Lung (tissue), 12 donors: ENCODE results near the gene KCTD17. TPM values are rescaled to one million over a fixed set of nuclear protein-coding genes. Genes with fewer than 3 reads are reported as not detected.
A peak's percentile ranks its signal among the peaks of the same experiment; 100 is the strongest.

Experiments used
- ATAC-seq: fragments of 200-7000 bp; cut with Tn5 transposase; one replicate; pipeline ENCODE4 v1.9.1; 2020; ENCODE audit warnings: moderate number of reproducible peaks; ENCODE audit not compliant: insufficient read depth, low FRiP score
- DNase-seq, 3 donors: peaks; one replicate each; pipeline ENCODE4 v3.0.0-alpha.2; 2013 to 2017
- H3K27ac ChIP-seq, 2 donors: one replicate each; pipeline ENCODE4 v1.5.1; 2013; ENCODE audit warnings: mild to moderate bottlenecking in 2 of 2, moderate library complexity in 2 of 2, control low read depth in 1 of 2, inconsistent platforms in 1 of 2, low read depth in 1 of 2, low read length in 1 of 2
- H3K27me3 ChIP-seq, 3 donors: one replicate each; pipeline ENCODE4 v1.5.1; 2013; ENCODE audit warnings: low read length in 2 of 3; ENCODE audit not compliant: control insufficient read depth in 3 of 3, insufficient read depth in 3 of 3
- H3K36me3 ChIP-seq, 4 donors: one replicate each; pipeline ENCODE4 v1.5.1; 2013; ENCODE audit warnings: low read length in 4 of 4, mild to moderate bottlenecking in 1 of 4, moderate library complexity in 1 of 4; ENCODE audit not compliant: control insufficient read depth in 4 of 4, insufficient read depth in 4 of 4
- H3K4me1 ChIP-seq, 5 donors: one replicate each; pipeline ENCODE4 v1.5.1; 2013; ENCODE audit warnings: low read length in 5 of 5, mild to moderate bottlenecking in 2 of 5, moderate library complexity in 1 of 5; ENCODE audit not compliant: control insufficient read depth in 5 of 5, insufficient read depth in 5 of 5
- H3K4me3 ChIP-seq: one replicate; pipeline ENCODE4 v1.5.1; 2013; ENCODE audit warnings: mild to moderate bottlenecking, control low read depth, moderate library complexity
- H3K9ac ChIP-seq, 2 donors: one replicate each; pipeline ENCODE4 v1.5.1; 2013; ENCODE audit warnings: low read length in 2 of 2, control low read depth in 1 of 2; ENCODE audit not compliant: insufficient read depth in 1 of 2
- H3K9me3 ChIP-seq, 4 donors: one replicate each; pipeline ENCODE4 v1.5.1; 2013; ENCODE audit warnings: low read length in 3 of 4, mild to moderate bottlenecking in 1 of 4, moderate library complexity in 1 of 4; ENCODE audit not compliant: control insufficient read depth in 4 of 4, insufficient read depth in 3 of 4
- CTCF ChIP-seq: IDR thresholded peaks from 2 replicates; pipeline ENCODE4 v1.5.1; 2012; ENCODE audit warnings: mild to moderate bottlenecking; ENCODE audit errors: control extremely low read depth, extremely low read depth
- WGBS, 2 donors: extraction: QIAGEN DNeasy Blood & Tissue Kit; methylation state at CpG; one replicate each; pipeline ENCODE4 v1.1.7; 2013; 5-methylcytosine and 5-hydroxymethylcytosine counted together
- polyA plus RNA-seq, 2 donors: library from polyadenylated mRNA; stranded (reverse); fragments of 200-250 nt; gene quantifications; one replicate each; pipeline ENCODE4 v1.2.1, GENCODE V29; 2013
- total RNA-seq, 2 donors: library from RNA; depleted of rRNA in 1 of 2; stranded (reverse); fragments of >200 nt in 1 of 2; gene quantifications; one replicate each; pipeline ENCODE4 v1.2.1, GENCODE V29; 2014 to 2021
- donor health status: control.
- donor health status: control.
- donor health status: Bipolar disorder and iron deficiency.
- donor health status: healthy.
- donor health status: DM: yes; HTN: yes; CAD: no.

Gene KCTD17
- total and polyA plus RNA-seq, 4 donors = 9.7 to 26.0 (median 18.3) TPM

DNA sequence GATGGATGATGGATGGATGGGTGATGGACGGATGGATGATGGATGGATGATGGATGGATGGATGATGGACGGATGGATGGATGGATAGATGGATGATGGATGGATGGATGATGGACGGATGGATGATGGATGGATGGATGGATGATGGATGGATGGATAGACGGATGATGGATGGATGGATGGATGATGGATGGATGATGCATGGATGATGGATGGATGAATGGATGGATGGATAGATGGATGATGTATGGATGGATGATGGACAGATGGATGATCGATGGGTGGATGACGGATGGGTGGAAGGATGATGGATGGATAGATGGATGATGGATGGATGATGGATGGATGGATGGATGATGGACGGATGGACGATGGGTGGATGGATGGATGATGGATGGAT is 21.1 kb downstream of the KCTD17 start:
- H3K9ac ChIP-seq = no peak overlapping the region
- peaks cover 0 to 40% (median 8%) of the 10 kb centered on the region in 3 donors for H3K27me3 ChIP-seq
- H3K4me1 ChIP-seq = no peaks in the 10 kb centered on the region
- no peaks in the 10 kb centered on the region for H3K36me3 ChIP-seq
- no peak overlapping the region for H3K27ac ChIP-seq
- no peak for ATAC-seq
- H3K9me3 ChIP-seq = peaks cover 0 to 5% (median 0%) of the 10 kb centered on the region in 4 donors
- 94% methylated on average over 8 of the region's 8 CpGs for WGBS, 2 donors
- H3K4me3 ChIP-seq = no peak overlapping the region
- TF ChIP-seq CTCF = no peak
- peak in 2 of 3 donors; percentile 35 to 63 for DNase-seq

- no peak overlapping the region for H3K27ac ChIP-seq
- H3K36me3 ChIP-seq = no peaks in the 10 kb centered on the region
- no peak overlapping the region for H3K9ac ChIP-seq
- H3K27me3 ChIP-seq = peaks cover 0 to 25% (median 0%) of the 10 kb centered on the region in 3 donors
- H3K9me3 ChIP-seq = peaks cover 0 to 6% (median 0%) of the 10 kb centered on the region in 4 donors
- whole genome bisulfite sequencing, 2 donors = 77 to 82% methylated on average over 16 of the region's 16 CpGs
- ATAC-seq (no peak), DNase-seq (no peak)
- no peak for TF ChIP-seq CTCF
- no peaks in the 10 kb centered on the region for H3K4me1 ChIP-seq
- H3K4me3 ChIP-seq = no peak overlapping the region
Observed at GRCh38 chr22:37074537-37074936, 23.0 kb downstream of the KCTD17 start.

DNA sequence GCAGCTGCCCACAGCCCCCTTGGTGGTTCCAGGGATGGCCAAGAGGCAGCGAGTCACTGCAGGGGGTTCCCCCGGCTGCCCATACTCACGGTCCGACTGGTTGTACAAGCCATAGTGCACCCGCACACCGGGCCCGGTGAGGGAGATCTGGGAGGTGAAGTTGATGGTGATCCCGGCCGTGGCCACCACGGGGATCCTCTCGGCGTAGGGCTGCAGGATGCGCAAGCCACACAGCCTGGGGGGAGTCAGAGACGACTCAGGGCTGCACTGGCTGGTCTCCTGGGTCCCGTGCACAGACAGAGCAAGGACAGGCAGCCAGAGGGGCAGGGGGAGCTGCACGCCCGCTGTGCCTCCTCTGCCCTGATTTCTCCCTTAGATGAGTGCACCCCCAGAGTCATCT is 23.5 kb downstream of the KCTD17 start:
- WGBS, 2 donors = 57 to 74% methylated on average over 17 of the region's 17 CpGs
- DNase-seq = no peak

More for the DNA sequence above, 23.5 kb downstream of the KCTD17 start:
- H3K9ac ChIP-seq = no peak overlapping the region
- no peaks in the 10 kb centered on the region for H3K36me3 ChIP-seq
- no peak for ATAC-seq
- peaks cover 0 to 20% (median 0%) of the 10 kb centered on the region in 3 donors for H3K27me3 ChIP-seq
- no peak overlapping the region for H3K4me3 ChIP-seq
- TF ChIP-seq CTCF = no peak
- H3K27ac ChIP-seq = no peak overlapping the region
- H3K4me1 ChIP-seq = no peaks in the 10 kb centered on the region
- H3K9me3 ChIP-seq = peaks cover 0 to 6% (median 0%) of the 10 kb centered on the region in 4 donors
